Activated gamma-delta T cell (primary cell): ENCODE data around the gene PPP1R1B.

Experiments used
- DNase-seq: peaks from one replicate; lab custom pipeline; 2025; lab: John Stamatoyannopoulos, UW

The PPP1R1B gene

GRCh38 chr17:39600288-39600996 is 26.3 kb upstream of the PPP1R1B start:
- DNase-seq: no peak

- DNase-seq: no peak
Measured at GRCh38 chr17:39600997-39601597, 25.7 kb upstream of the PPP1R1B start.

- DNase-seq: no peak
Measured at GRCh38 chr17:39601758-39602532, 24.8 kb upstream of the PPP1R1B start.

- no peak for DNase-seq
Measured at GRCh38 chr17:39602533-39603303, 24.0 kb upstream of the PPP1R1B start.

DNA sequence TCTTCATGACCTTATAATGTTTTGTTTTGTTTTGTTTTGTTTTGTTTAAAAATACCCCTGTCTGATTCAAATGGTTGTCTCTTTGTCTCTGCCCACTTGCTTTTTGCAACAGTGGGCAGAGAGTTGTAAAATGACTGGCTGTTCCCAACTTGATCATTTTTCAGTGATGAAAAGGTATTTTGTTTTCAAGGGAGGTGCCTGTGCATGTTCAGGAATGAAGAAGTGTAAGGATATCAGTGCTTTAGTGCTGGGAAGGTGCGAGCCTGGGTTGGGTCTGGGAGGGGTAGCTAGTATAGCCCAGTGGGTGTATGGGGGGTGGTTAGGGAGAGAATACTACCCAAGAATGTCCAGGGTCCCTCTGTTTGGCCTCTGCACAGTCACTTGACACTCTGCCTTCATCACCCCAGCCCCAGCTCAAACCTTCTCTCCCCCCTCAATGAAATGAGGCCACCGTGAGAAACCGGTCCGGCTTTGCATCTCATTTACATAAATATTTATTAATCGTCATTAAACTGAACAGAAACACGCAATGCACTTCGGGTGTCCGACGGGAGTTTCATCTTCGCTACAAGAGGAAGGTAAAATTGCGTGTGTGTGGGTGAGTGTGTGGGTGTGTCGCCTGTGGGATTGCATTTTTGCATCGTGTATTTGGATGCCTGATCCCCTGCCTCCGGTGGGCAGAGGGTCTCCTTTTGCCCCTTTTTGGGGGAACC is 23.3 kb upstream of the PPP1R1B start:
- no peak for DNase-seq

DNA sequence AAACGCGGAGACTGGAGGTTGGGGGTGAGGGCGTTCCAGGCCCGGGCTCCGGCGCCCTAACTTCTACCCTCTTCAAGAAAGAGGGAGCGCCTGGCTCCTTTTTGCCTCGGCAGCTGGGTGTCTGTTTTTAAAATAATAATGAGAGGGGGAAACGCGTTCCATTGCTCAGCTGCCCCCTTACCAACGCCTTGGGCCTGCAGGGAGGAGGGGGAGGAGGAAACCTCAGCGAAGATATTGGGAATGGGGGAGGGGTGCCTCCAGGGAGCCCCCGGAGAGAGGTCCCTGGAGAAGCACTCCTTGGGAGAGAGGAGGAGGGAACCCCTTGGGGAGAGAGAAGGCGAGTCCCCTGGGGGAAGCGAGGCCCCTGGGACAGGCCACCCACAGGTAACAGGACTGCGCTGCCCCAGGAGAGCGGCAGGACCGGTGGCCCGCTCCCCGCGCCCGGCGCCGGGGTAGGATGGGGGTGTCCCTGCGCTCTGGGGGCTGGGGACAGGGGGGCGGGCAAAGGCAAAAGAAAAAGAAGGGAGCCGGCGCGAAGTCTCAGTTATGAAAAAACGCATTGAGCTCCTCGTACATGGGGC is 21.8 kb upstream of the PPP1R1B start:
- DNase-seq: no peak

GRCh38 chr17:39605492-39606433 is 21.0 kb upstream of the PPP1R1B start:
- DNase-seq: no peak

DNA sequence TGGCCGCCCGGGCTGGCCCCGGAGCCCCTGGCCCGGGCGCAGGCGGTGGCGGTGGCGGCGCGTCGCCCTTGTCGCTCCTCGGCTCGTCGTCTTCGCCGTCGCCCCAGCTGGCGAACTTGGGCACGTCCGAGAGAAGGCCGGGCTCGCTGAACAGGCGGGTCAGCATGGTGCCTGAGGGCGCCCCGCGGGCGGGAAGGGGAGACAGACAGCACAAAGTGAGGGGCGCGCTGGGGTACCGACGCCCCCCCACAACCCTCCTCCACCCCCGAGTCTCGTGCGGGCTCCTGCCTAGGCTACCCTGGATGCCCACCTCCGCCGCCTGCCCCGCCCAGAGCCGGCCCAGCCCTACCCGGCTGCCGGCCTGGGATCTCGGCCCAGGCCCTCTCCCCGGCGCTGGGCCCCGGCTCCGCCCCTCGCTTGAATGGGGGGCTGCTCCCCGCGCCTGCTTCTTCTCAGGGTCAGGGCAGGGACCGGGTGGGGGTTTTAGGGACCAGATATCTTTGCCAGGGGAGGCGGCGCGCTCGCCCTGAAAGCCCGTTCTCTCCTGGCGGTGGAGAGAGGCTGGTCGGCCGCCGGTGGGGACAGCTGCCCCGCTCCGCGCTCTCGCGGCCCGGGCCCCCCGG is 20.2 kb upstream of the PPP1R1B start:
- DNase-seq: no peak

GRCh38 chr17:39607057-39607850 is 19.5 kb upstream of the PPP1R1B start:
- DNase-seq: no peak

DNA sequence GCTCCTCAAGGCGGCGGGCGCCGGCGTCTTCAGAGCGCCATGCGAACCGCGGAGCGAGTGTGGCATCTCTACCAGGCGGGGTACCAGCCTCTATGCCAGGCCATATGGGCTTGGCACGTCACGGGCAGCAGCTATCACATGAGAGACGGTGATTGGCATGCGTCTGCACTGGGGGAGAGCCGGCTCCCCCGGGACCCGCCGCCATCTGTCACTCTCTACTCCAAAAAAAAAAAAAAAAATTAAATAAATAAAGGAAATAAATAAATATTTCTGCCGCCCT is 19.0 kb upstream of the PPP1R1B start, which contains the start of gene NEUROD2:
NEUROD2 (minus strand) TSS at position 70 of the 280 bp plus-strand sequence. CDS start 1,321 bp downstream, outside the sequence.
- no peak for DNase-seq

- no peak for DNase-seq
Measured at GRCh38 chr17:39608142-39608981, 18.4 kb upstream of the PPP1R1B start.

DNA sequence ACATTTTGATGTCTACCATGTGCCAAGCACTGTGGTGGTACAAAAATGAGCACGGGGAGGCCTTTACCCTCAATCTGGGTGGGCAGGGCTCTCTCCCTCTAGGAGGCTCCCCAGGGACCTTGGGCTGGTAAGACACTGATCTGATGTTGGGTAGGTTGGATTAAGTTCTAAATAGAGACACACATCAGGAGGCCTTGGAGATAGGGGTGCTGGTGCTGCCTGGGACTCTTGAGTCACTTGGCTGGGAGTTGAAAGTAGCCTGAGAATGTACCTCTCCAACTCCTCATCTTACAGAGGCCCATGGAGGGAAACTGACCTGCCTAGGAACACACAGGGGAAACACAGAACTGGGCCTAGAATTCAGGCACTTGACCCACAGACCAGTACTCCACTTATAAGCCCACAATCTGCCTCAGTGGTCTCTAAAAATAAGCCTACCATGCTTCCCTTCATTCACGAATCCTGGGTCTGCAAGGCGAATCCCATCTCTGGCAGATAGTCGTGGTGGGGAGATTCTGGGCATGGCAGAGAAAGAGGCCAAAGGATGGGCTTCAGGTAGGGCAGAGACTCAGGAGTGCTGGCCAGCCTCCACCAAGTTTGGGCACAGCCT is 17.2 kb upstream of the PPP1R1B start:
- DNase-seq: no peak

- DNase-seq: no peak
Measured at GRCh38 chr17:39611401-39612112, 15.2 kb upstream of the PPP1R1B start.

DNA sequence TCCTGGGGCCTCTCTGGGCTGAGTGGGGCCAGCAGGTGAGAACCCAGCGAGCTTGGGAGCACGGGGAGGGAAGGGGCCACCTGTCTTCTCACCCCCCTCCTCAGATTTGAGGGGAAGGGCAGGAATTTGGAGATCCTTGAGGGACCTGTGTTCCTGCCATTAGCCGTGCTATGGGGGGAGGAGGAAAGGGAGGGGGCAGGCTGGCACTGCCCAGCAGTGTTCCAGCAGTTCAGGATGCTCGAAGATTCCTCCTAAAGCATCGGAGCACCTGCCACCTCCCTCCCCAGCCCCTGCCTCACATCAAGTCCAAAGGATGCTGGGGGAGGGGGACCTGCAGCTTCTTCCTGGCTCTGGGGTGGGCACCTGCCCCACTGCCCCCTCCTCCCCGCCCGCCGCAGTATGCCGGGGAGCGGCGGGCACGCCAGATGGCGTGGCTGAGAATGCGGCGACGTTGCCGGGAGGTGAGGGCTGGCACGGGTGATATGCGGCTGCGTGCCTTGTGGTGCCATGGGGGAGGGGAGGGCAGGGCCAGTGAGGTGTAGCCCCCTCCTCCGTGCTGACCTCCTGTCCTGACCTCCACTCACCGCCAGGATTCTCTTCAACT is 14.4 kb upstream of the PPP1R1B start:
- no peak for DNase-seq

DNA sequence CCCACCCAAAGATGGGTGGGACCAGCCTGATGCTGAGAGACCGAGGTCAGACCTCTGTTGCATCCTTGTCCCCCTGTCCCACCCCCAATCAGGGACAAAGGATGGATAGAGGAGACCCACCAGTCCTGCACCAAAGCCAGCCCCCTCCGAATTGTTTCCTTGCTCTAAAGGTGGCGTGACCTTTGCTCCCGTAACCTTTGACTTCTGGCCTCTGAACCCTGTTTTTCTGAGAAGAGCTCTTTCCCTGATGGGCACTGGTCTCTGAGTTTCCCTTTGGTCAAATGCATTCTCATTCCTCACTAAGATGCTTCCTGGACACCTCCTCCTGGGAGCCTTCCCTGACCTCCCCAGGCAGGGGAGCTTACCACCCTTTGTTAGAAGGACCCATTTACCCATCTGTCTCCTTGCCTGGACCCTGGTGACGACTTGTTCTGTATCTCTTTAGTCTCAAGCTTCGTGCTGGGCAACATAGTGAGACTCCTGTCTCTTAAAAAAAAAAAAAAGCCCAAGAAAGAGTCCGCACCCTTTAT is 13.8 kb upstream of the PPP1R1B start:
- no peak for DNase-seq

DNA sequence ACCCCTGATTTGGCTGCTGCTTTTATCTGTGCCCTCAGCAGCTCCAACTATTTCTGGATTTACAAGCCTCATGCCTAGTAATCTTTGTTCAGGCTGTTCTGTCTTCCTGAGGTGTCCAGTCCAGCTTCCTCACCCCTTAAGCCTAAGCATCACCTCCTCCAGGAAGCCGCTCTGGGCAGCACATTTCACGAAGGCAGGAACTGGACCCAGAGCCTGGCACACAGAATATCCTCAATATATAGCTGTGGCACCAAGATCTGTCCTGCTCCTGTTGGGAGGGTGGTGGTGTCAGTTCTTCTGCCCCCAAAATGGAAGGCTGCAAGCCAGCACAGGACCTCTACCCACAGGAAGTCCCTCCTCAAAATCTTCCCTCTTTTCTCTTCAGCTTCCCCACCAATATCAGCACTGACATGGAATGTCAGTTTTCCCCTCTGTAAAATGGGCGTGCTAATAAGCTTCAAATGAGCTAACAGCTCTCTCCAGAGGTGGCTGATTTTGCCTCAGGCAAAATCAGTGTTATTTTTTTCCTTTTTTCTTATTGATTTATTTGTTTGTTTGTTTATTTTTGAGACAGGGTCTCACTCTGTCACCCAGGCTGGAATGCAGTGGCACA is 12.1 kb upstream of the PPP1R1B start:
- DNase-seq: no peak
